Fibroblast of upper back skin (primary cell): Measurements from ENCODE around the gene ZNRF3.

ENCODE experiments used
- DNase-seq: peaks from one replicate; pipeline ENCODE4 v3.0.0-alpha.2; 2013

ZNRF3 gene

GRCh38 chr22:29040385-29041275 lies 157.3 kb downstream of the ZNRF3 start:
- DNase-seq: peak; percentile 90

- peak; percentile 79 for DNase-seq
These were observed 158.0 kb downstream of the ZNRF3 start for GRCh38 chr22:29041408-29041807.

GRCh38 chr22:29043906-29044575 lies 160.7 kb downstream of the ZNRF3 start:
- peak; percentile 67 for DNase-seq

GRCh38 chr22:29044657-29045176 lies 161.3 kb downstream of the ZNRF3 start:
- peak; percentile 74 for DNase-seq

- no peak for DNase-seq
These were observed 165.7 kb downstream of the ZNRF3 start for GRCh38 chr22:29048822-29049654.

- no peak for DNase-seq
These were observed 166.4 kb downstream of the ZNRF3 start for GRCh38 chr22:29049655-29050263.

GRCh38 chr22:29050457-29050856 lies 167.1 kb downstream of the ZNRF3 start:
- DNase-seq: no peak

- no peak for DNase-seq
These were observed 169.8 kb downstream of the ZNRF3 start for GRCh38 chr22:29053048-29053702.

GRCh38 chr22:29054251-29054767 lies 170.9 kb downstream of the ZNRF3 start:
- no peak for DNase-seq

- DNase-seq: no peak
These were observed 171.9 kb downstream of the ZNRF3 start for GRCh38 chr22:29055192-29055830.

- DNase-seq: no peak
These were observed 173.1 kb downstream of the ZNRF3 start for GRCh38 chr22:29056472-29056871.

- DNase-seq: no peak
These were observed 177.0 kb downstream of the ZNRF3 start for GRCh38 chr22:29060251-29060869.

GRCh38 chr22:29060931-29061330 lies 177.6 kb downstream of the ZNRF3 start:
- no peak for DNase-seq

GRCh38 chr22:29061773-29062172 lies 178.4 kb downstream of the ZNRF3 start, which contains the start of gene C22orf31:
C22orf31 (minus strand) TSS chr22:29061831; CDS start chr22:29061792, 39 bp downstream.
- no peak for DNase-seq

GRCh38 chr22:29062286-29062821 lies 179.0 kb downstream of the ZNRF3 start:
- DNase-seq: no peak

GRCh38 chr22:29065468-29066190 lies 182.3 kb downstream of the ZNRF3 start:
- DNase-seq: no peak

- DNase-seq: no peak
These were observed 186.1 kb downstream of the ZNRF3 start for GRCh38 chr22:29069463-29069862.

- DNase-seq: no peak
These were observed 187.1 kb downstream of the ZNRF3 start for GRCh38 chr22:29070490-29070889.

GRCh38 chr22:29071261-29072045 lies 188.1 kb downstream of the ZNRF3 start:
- DNase-seq: no peak
